AG20443 (cell line): ENCODE results near the gene UNC119B.

Source experiments
- DNase-seq: peaks from one replicate; pipeline ENCODE4 v3.0.0; 2012; ENCODE audit warnings: low spot score, mixed read lengths

Gene UNC119B

GRCh38 chr12:120688527-120689071 lies 21.7 kb upstream of the UNC119B start:
- DNase-seq: peak; percentile 25

DNA sequence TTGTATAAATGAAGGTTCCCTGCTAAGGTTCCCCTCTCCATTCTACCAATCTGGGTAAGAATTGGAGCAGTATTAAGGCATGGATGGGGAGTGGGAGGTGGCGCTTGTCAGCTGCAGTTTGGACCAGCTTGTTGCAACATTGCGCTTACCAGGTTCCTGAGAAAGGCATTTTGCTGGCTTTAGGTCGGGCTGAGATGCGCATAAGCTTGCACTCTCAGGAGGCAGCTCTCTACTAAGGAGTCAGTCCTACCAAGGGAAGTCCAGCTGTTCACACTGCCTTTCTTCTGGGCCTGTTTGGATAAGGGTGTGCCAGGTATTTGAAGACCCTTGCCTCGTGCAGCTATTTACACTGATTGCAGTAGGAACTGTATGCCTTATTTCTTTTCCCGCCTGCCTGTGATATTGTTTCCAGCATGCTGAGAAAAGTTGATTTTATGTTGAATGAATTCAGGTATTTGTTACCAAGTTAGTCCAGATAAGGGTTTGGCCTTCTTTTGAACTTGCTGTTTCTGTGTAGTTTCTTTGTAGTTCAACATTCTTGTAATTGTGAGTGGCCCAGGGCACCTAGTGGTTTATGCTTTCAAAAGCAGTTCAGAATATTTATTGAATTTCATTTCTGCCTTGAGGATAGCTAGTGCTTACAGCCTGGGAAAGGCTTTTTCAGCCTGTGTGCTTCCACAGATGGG lies 20.7 kb upstream of the UNC119B start:
- DNase-seq: no peak

DNA sequence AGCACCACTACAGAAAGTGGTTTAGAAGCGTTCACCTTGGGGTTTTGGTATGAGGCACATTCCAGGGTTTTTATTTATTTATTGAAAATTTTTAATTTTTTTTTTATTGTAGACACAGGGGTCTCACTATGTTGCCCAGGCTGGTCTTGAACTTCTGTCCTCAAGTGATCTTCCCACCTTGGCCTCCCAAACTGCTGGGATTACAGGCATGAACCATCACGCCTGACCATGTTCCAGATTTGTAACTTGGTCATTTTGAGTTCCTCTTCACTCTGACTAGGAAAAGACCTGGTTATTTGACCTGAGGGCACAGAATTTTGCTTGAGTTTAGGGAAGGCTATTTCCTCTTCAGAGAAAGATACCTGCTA lies 20.2 kb upstream of the UNC119B start:
- no peak for DNase-seq

GRCh38 chr12:120690978-120691377 lies 19.3 kb upstream of the UNC119B start:
- DNase-seq: no peak

- no peak for DNase-seq
Observed at GRCh38 chr12:120692524-120693033, 17.7 kb upstream of the UNC119B start.

DNA sequence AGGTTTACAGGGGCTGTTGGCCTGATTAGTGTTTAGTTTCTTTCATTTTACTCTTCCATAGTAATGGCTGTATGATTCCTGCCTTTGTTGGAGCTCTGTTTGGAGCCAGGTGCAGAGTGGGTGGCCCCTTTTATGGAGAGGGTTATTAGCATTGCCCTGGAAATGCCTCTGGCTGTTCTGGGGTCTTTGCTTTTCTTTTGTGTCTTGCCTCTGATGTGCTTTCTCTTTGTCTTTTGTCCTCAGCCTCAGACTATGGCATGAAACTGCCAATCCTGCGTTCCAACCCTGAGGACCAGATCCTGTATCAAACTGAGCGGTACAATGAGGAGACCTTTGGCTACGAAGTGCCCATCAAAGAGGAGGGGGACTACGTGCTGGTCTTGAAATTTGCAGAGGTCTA lies 16.4 kb upstream of the UNC119B start:
- DNase-seq: no peak

DNA sequence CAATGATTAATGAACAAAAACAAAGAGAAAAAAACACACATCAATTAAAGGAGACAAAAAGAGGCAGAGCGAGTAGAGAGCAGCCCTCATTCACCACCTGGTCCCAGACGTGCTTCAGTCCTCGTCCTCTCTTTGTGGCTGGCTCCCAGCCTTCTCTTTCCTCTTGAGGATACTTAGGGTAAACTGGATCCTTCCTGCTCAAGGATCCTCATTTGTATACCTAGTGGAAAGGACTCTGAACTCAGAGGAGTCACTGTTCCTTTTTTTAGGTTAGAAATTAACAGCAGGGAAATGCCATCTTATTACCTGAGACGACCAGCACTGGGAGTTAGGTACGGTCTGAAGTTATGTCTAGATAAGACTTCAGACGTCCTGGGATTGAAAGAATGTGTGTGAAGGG lies 13.6 kb upstream of the UNC119B start:
- DNase-seq: no peak

DNA sequence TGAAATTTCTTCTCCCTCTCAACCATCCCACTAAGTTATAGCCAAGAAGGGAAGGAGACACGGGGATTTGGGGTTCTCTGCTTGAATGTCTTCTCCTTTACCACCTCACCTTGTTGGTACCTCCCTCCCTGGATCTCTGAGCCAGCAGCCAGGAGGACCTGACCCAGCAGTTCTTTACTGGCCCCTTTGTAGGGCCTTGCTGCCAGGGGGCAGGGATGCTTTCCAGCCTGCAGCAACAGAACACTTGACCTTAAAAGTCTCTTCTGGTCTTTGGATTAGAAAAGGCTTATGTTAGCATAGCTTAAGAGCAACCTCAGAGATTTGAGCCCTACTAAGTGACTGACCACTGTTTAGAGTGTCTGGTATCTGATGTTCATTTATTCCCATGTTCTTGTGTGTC lies 12.9 kb upstream of the UNC119B start:
- no peak for DNase-seq

GRCh38 chr12:120698665-120699064 lies 11.6 kb upstream of the UNC119B start:
- DNase-seq: no peak

DNA sequence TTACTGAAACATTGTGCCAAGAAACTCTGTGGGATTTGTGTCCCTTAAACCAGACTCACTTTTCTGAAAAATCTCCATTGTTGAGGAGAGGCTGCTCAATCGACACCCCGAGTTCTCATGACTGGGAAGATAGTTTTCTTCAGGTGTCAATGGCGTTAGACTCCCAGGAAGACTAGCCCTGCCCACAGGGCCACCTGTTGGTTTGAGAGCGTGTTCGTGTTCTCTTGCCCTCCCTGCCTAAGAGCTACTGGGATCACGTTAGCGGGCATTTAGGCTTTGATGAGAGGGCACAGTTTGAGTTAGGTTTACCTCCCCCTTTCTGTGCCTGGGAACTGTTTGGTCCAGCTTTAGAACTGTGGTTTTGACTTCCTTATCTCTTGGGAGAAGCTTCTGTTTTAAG lies 10.7 kb upstream of the UNC119B start:
- DNase-seq: no peak

DNA sequence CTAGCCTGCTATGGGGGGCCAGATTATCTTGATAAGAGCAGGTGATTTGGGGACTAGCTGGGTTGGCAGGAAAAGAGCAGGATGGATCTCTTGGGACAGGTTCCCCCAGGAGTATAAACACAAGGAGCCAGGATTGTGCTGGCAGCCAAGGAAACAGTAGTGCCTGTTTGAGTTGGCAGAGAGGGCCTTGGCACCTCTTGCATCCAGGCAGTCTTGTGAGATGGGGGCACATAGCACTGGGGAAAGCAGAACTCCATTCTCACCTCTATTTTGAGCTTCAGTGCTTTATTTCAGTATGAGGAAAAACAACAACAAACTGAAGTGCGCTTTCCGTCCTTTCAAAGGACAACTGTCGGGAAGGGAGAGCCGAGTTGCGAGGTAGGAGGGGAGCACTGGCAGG lies 9.4 kb upstream of the UNC119B start:
- DNase-seq: no peak

GRCh38 chr12:120702637-120703036 lies 7.6 kb upstream of the UNC119B start:
- no peak for DNase-seq

- no peak for DNase-seq
Observed at GRCh38 chr12:120703311-120703942, 6.8 kb upstream of the UNC119B start.

DNA sequence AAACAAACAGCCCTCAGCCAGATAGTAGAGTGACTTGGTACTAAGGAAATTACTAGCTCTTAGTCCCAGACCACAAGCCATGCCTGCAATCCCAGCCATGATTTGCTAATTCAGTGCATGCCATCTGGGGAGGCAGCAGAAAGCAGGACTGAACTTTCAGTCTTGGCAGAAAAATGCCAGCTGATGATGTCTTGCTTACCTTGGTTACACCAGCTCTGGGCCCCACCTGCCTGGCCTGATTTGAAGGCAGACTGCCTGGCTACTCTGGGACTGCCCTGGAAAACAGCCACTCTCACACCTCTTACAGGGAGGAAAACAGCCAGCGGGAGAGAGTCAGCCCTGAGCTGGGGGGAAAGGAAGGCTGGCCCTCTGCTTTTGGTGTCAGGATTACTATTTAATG lies 4.6 kb upstream of the UNC119B start:
- DNase-seq: no peak

- DNase-seq: no peak
Observed at GRCh38 chr12:120706029-120706428, 4.2 kb upstream of the UNC119B start.

GRCh38 chr12:120708651-120709050 lies 1.6 kb upstream of the UNC119B start:
- no peak for DNase-seq

- DNase-seq: peak; percentile 30
Observed at GRCh38 chr12:120710805-120711296, 593 bp downstream of the UNC119B start.

DNA sequence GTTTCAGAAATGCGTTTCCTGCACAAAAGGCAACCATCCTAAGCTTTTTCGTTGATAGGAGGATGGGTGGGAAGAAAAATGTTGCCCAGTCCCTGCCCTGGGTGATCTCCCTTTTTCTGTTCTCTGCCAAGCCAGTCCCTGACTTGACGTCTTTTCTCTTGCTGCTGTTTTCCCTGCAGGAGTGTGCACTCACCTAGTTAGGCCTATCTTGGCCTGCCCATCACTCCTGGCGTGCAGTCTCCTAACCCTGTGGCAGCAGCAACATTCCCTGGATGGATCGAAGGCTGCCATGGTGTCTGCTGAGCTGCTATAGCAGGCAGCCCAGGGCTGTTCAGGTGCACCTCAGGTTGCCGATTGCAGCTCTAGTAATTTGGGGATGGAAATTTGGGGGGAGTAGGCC lies 1.2 kb downstream of the UNC119B start:
- DNase-seq: no peak

DNA sequence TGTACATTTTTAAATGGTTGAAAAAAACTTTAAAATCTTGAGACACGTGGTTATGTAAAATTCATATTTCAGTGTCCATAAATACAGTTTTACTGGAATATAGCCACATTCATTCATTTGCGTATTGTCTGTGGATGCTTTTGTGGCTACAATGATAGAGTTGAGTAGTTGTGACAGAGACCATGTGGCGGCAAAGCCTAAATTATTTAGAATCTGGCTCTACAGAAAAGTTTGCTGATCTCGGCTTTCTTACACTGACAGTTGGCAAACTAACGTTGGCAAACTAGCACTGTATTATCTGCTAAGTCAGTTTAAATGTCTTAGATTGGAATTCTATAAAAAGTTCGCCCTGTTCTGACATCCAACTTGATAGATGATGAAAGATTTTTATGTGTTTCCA lies 2.4 kb downstream of the UNC119B start:
- DNase-seq: no peak

- peak; percentile 82 for DNase-seq
Observed at GRCh38 chr12:120713861-120714482, 3.7 kb downstream of the UNC119B start.

GRCh38 chr12:120718055-120718454 lies 7.8 kb downstream of the UNC119B start:
- no peak for DNase-seq

GRCh38 chr12:120719072-120719471 lies 8.8 kb downstream of the UNC119B start:
- DNase-seq: no peak
